GM03348 (cell line): ENCODE data around the gene PHKB.
"Not testable (repeated sequence)": the region's sequence is repeated elsewhere in the genome, so short reads cannot be mapped to it uniquely, and the experiment has no call there.

Source experiments
- DNase-seq: peaks from one replicate; pipeline ENCODE4 v3.0.0; 2012; ENCODE audit warnings: low spot score

The PHKB gene

DNA sequence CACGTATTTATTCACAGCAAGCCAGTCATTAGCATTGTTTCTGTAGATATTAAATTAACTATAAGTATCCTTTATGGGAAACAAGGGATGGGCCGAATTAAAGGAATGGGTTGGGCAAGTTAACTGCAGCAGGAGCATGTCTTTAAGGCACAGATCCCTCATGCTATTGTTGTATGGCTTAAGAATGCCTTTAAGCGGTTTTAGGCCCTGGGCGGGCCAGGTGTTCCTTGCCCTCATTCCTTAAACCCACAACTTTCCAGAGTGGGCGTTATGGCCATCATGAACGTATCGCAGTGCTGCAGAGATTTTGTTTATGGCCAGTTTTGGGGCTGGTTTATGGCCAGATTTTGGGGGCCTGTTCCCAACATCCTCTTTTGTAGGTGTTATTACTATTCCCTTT is 9.1 kb downstream of the PHKB start:
- DNase-seq: no peak

GRCh38 chr16:47470810-47471209 is 9.7 kb downstream of the PHKB start:
- DNase-seq: no peak

- DNase-seq: not testable (repeated sequence)
Observed at GRCh38 chr16:47473004-47473403, 11.9 kb downstream of the PHKB start.

DNA sequence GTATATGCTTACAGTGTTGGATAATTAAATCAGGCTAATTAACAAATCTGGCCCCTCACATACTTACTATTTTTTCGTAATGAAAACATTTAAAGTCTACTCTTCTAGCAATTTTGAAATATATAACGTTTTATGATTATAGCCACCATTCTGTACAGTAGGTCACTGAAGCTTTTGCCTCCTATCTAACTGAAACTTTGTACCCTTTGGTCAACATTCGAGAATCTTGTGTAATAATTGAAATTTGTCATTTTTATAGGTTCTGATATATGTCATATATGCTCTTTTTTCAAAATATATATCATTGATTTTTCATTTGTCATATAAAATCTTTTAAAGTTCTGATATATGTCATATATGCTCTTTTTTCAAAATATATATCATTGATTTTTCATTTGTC is 12.7 kb downstream of the PHKB start:
- DNase-seq: no peak

DNA sequence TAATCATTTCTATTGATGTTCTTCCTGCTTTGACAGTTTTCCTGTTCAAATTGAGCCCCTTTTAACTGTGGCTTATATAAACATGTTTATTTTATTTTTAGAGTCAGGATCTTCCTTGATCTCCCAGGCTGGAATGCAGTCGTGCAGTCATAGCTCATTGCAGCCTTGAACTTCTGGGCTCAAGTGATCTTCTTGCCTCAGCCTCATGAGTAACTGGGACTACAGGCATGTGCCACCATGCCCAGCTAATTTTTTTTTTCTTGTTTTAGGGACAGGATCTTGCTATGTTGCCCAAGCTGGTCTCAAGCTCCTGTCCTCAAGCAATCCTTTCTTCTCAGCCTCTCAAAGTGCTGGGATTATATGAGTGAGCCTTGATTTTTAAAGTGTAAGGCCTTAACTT is 14.7 kb downstream of the PHKB start:
- no peak for DNase-seq

- no peak for DNase-seq
Observed at GRCh38 chr16:47476654-47477345, 15.7 kb downstream of the PHKB start.

GRCh38 chr16:47477679-47478078 is 16.5 kb downstream of the PHKB start:
- DNase-seq: no peak

DNA sequence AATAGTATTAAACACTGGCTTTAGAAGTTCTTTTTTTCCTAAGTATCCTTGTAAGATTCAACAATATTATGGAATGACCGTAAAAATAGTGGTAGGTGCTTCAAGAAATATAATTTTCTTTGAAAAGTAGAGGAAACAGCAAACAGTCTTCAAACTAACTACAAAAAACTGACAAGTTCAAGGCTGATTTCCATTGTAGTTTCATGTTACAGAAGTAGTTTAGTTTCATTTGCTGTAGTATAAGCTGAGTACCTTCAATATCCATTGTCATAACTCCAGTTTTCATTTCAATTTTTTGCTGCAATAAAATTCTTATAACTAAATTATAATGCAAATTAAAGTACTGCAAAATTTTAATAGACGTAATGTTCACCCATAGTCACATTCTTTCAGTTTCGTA is 19.3 kb downstream of the PHKB start:
- DNase-seq: no peak

GRCh38 chr16:47481698-47482374 is 20.7 kb downstream of the PHKB start:
- DNase-seq: no peak

- no peak for DNase-seq
Observed at GRCh38 chr16:47483616-47484015, 22.5 kb downstream of the PHKB start.

DNA sequence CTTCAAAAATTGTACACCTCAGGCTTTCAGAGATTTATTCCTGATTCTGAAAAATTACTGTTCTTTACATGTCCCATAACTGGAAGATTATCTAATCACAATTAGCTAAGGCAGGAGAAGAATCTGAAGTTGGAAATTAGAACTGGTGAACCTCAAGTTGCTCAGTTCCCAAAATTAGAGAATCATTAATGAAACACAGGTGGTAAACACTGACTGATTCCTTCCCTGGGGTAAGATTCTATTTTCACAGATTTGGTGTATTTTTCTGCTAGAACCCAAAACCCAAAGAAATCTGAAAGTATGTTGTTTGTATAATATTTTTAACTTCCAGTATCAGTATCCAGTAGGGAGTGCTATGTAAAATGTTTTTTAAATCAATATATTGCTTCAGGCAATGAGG is 25.7 kb downstream of the PHKB start:
- no peak for DNase-seq

DNA sequence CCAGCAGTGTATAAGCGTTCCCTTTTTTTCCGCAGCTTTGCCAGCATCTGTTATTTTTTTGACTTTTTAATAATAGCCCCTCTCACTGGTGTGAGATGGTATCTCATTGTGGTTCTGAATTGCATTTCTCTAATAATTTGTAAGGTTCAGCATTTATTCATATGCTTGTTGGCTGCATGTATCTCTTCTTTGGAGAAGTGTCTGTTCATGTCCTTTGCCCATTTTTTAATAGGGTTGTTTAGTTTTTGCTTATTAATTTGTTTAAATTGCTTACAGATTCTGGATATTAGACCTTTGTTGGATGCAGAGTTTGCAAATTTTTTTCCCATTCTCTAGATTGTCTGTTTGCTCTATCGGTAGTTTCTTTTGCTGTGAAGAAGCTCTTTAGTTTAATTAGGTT is 26.9 kb downstream of the PHKB start:
- DNase-seq: no peak

DNA sequence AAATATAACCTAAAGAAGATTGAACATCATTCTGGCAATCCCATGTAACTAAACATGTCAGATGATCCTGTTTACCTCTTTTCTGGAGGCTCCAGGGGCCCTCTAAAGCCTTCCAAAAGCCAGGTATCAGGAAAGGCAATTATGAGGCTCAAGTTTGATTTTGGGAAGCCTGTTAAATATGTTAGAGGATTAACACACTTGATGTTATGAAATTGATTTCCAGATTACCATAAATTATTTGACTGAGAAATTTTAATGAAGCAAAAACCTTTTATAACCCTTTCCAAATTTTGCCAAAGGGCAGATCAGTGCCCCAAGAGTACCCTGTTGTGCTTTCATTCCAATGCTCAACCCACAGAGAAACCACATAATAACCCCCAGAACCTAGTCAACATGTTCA is 29.3 kb downstream of the PHKB start:
- no peak for DNase-seq

- no peak for DNase-seq
Observed at GRCh38 chr16:47492036-47492427, 30.9 kb downstream of the PHKB start.

DNA sequence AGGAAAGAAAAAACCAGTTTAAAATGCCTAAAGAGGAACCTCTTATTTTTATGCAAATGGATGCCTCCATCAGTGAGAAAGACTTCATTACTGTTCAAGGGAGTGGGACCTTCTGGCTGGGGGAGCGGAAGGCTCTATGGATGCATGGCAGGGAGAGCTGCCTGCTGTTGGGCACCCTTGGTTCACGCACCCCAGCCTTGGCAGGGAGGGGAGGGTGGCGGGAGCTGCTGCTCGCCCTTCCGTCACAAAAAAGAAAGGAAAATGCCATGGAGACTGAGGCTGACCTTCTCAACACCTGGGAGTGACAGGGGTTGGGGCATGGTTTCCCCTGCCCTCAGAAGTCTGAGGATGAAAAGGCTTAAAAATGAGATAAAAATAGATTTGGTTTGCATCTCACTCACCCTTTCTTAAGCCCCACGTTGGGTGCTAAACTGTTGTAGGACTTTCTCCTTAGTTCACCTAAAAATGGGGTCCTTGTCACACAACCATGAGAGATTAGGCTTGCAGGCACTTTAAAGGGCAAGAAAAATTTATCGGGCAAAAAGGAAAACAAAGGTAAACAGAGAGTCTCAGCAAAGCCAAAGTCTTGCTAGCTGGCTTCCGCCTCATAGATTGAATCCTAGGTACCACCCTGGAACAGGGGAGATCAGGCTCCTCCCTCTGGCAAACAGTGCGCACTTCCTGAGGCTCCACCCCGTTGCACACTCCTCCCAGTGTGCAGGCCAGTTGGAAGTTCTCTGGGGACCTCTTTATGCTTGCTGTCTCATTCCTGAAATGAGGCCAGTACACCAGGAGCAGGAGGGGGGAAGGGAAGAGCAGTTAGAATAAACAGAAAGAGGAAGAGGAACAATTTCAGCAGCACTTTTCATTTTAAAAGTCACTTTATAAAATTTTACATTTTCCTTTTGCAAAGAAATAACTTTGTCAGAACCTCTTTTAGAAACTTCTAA is 31.6 kb downstream of the PHKB start:
- peak; percentile 15 for DNase-seq

DNA sequence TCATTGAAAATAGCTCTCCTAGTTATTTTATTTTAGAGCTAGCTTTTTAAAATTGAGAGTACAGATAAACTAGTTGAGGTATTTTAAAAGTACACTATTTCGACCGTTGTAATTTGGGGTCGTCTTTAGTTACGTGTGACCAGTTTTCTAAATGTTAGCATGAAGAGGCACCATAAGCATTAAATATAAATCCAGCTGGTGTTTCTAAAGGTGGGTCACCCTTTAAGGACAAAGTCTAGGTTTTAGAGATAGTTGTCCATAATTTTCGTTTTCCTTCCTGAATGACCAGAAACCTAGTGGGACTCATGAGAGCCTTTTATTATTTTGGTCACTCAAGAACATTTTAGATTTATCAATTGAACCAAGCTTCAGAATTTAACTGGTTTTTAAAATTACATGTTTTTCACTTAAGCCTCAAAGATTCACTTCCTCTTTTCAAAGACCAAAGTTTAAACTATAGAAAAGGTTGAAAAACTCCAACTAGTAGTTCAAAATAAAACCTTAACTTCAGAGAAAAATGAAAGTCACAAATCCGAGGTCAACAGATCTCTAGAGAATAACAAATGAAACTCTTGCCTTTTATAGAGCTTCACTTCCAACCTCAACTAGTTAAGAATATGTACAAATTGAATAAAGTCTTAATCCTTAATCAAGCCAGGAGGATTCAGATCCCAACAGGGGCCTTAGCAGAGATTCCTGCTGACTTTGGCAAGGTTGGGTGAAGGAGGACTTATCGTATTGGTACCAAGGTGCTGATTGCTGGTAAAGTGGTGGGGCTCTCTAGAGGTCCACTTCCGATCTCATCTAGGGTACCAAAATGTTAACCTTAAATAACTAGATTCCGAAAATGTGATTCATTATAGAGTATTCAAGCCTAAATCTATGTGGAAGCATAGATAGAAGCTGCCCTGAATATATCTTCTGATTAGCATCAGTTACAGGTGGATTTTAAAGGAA is 32.5 kb downstream of the PHKB start:
- no peak for DNase-seq

- DNase-seq: no peak
Observed at GRCh38 chr16:47499080-47499699, 38.1 kb downstream of the PHKB start.

DNA sequence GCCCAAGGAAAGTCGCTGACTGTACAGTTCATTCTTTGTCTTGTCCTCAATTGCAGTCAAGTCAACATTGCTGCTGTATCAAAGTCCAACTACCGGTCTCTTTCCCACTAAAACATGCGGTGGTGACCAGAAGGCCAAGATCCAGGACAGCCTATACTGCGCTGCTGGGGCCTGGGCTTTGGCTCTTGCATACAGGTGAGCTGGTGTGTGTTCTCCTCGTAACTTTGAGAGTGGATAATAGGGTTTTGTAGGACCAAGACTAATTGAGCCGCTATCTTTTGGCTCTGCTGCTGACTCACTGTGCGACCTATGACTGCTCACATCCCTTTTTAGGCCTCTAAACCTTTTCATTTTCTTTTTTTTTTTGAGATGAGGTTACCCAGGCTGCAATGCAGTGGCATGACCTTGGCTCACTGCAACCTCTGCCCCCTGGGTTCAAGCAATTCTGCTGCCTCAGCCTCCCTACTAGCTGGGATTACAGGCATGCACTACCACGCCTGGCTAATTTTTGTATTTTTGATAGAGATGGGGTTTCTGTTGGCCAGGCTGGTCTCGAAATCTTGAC is 38.7 kb downstream of the PHKB start:
- no peak for DNase-seq

GRCh38 chr16:47503936-47504335 is 42.8 kb downstream of the PHKB start:
- DNase-seq: peak; percentile 5

GRCh38 chr16:47504599-47504998 is 43.5 kb downstream of the PHKB start:
- peak; percentile 4 for DNase-seq

- DNase-seq: no peak
Observed at GRCh38 chr16:47506800-47507199, 45.7 kb downstream of the PHKB start.
